ENCODE data around the gene GALNT18.

Gene GALNT18

DNA sequence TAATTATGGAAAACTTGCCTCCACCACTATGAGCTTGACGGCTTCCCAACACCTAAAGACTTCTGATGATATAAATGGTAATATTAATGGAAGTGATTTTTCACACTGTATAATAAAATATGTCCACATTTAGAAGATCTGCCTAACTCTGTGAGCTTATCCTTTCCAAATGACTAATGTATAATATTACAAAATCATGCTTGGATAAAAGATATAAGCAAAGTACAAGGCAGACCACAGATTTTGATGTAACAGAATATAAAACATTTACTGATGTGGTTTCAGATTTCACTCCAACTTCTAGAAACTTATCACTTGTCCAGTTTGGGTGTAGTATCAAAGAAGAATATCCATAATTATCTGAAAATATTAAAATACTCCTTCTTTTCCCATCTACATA is 36.9 kb downstream of the GALNT18 start:
- no peak for DNase-seq

DNA sequence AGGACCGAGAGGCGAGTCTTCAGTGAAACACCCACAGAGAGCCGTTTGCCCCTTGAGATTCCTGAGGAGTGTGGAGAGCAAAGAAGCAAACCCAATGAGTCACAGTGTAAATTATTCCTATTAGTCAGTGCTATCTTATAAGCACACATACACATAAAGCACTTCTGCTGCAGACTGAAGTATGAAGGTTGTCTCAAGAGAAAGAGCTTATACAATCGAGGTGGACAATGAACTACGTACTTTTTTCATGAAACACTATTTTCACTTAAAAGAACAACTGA is 37.3 kb downstream of the GALNT18 start:
- DNase-seq, result no peak

DNA sequence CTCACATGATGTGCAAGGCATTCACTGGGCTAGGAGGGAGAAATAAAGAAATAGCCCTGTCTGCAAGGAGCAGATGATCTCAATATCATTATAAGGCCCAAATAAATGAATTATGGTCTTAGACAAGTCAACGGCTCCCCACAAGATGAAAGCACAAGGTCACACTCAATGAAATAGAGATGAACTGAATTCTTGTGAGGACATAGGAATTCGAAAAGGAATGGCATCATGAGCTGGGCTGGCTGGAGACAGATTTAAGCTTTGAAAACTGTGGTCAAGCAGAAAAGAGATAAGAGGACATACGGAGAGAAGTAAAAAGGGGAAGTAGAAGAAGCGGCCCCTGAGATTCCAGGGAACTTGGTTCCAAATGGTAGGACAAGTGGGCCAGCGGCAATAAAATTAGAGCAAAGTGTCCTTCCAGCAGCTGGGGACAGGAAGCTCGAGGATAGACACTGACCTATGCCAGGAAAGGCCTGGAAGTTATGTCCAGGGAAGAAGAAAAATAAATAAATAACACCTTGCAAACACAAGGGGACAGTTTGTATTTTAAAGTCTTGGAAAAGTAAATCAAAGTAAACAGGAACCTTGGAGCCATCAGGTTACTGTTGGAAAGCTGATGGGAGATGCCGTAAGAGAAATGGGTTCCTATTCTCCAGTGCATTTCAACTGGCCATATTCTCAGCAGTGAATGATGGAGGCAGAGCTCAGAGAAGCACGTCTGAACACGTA is 37.8 kb downstream of the GALNT18 start:
- DNase-seq, result no peak

DNA sequence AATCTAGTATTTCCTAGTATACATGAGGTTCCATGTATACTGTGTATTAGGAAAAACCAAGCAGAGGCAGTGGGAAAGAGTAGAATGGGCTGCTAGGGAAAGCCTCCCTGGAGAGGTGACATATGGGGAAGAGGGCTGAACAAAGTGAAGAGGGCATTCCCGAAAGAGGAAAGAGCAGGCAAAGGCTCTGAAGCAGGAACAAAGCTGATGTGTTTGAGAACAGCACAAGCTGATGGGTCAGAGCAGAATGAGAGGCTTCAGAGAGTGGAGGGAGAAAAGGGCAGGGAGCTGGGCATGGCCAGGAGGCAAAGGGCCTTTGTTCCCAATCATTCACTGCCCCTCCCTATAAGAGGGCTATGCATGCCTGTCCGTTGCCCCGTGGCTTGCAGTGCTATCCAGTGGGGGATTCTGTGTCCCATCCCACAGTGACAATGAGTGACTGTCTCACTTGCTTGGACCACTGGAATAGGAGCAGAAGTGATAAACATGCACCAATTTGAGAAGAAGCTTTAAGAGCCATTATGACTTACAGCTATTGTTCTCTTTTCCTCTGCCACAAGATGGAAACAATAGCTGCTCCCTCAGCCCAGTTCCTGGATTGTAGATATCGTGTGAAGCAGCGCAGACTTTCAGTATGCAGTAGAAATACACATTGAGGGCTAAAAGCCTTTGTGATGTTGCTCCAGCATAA is 39.6 kb downstream of the GALNT18 start:
- no peak for DNase-seq

DNA sequence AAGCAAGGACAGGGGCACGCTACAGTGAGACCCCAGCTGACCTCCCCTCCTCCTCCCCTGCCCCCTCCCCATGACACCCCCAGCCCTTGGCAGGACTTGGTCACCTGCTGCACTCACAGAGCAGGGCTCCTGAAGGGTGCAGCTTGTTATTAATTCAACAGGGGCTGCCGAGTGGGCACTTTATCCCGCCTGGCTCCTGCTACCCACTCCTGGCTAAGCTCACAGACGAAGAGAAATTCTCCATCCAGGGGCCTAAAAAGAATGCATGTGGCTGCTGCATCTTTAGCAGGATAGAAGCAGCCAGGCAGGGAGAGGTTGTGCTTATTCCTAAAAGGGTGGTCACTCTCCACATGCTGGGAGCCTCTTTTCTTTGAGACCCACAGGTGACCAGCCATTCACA is 40.3 kb downstream of the GALNT18 start:
- no peak for DNase-seq

DNA sequence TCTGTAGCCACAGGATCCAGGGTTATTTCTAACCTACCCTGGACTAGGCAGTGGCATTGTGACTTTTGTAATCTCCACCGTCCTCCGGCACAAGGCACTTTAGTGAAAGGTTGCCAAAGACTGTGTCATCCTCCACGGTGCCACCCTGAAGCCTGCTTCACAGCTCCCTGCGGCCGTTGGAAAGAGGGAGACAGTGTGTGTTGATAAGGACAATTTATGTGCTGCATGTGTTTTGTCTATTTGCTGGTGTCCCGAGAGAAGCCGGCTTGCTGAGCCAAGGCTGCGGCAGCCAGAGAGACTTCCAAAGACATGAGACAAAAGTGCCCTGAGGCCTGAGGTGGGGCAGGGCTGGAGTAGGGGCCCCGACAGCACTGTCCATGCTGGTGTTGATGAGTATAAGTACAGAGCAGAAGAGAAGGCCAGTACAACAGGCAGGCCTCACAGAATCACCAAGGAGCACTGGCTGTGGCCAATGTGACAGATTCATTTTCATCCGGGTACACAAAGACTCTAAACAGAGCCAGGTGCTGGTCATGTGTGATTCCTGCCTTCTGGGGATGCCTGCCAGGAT is 40.9 kb downstream of the GALNT18 start:
- DNase-seq, result no peak

DNA sequence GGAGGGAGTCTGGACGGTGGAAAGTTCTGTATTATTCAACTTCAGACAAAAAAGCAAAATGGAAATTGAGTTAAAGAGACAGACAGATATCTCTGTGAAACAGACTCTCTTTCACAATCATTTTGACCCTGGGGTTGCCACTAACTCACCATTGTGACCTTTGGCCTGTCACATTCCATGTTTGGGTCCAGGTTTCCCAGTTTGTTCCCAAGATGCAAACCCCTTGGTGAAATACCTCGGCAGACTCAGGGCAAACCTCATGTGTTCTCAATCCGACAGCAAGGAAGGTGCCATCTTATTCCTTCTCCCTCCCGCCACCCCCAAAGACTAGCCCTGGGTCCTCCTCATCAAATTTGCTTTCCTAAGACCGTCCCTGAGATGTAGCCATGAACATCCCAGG is 41.8 kb downstream of the GALNT18 start:
- DNase-seq, result no peak

DNA sequence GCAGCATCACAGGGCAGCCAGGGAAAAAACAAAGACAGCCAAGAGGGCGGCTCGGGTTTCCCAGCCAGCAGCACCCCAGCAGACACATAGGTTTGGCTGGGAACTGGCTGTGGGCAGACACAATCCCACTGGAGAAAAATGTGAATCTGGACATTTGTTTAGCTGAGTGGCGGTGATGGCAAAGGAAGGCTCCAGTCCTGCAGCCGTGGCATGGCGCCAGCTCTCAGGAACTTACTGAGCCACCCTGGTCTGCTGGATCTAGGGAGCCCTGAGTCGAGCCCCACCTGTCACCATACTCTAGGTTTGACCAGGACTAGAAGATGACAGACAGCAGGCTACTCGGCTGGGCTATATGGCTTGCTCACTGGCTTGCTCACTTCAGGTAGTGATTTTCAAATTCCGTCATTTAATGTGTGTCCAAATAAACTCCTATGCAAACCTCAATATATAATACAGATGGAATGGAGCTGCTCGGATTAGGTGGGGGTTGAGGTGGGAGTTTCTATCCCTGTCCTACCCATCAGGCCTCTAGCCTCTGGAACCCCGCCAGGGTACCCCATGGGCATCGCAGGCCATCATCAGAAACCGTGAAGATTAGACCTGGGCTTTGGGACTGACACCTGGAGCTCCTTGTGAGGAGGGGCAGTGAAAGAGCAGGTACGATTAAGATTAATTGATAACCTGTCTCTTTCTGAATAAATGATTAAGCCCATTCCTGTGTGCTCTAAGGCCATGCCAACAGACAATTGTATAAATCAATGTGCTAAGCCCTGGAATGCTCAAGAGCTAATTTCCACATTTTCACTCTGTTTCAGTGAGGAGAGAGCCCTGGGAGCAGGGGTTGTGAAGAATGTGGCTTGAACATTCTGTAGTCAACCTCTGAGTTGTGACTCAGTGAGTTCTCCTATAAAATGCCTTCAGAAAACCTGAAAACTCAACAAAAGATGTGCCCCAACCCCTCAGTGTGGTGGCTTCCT is 42.5 kb downstream of the GALNT18 start:
- DNase-seq, result no peak

DNA sequence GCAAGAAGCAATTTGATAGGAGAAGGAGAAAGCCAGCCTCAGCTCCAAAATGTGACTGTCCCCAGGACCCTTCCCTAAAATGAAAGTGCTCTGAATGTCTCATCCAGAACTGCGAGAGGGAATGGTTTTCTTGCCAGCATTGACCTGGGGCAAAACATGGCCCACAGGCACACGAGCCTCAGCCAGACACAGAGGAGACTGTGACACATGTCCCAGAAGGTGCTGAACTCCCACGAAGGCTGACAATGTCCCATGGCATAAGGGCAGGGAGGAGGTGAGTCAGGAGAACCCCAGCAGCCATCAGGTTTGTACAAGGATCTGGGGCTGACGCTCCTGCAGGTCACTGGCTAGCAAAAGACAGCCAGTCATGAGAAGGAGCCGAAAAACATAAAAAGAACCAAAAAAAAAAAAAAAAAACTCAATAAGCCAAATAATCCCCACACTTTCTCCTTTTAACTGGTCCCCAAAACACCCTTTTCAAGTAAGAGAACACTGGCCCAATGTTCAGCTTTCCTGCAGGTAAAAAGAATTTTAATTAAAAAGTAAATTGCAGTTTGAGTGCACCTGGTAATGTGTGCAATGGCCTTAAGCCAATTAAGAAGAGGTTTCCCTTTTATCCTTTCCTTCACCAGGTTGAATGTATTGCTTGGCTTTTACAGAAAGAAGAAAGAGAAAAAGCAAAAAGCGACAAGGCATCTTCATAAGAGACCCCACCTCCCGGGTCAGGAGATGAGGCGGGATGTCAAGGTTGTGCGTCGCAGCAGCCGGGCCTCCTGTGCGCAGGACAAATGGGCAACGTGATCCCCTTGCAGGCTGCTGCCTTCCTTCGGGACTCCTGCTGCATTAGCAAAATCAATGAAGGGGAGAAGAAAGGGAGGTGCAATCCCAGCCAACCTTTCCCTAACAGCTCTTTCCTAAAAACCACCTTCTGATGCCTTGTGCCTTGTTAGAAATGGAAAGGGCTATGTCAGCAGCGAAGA is 43.6 kb downstream of the GALNT18 start:
- no peak for DNase-seq

DNA sequence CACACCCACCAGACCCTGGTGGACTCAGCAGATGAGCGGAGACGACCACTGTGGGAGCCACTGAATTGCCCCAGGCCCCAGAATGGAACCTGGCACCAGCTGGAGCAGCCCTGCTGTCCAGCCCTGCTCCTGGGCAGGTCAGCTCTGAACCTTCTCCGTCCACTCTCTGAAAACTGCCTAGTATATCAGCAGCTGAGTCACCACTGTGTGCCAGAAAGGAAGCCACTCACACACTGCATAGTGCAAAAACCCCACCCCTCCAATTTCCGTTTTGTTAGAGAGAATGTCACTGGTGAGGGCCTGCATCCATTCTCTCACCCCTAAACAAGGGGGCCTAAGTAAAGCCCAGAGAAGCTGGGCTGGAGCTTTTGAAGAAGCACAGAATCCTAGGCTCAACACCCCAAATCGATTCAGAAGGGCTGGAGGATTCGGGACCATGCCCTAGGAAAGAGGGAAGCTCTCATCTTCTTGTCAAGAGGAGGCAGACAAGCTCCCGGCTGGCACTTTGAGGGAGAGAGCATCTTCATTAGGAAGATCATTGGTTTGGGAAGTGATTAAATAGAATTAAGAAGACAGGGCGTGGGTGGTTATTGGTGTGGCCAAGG is 44.5 kb downstream of the GALNT18 start:
- no peak for DNase-seq

DNA sequence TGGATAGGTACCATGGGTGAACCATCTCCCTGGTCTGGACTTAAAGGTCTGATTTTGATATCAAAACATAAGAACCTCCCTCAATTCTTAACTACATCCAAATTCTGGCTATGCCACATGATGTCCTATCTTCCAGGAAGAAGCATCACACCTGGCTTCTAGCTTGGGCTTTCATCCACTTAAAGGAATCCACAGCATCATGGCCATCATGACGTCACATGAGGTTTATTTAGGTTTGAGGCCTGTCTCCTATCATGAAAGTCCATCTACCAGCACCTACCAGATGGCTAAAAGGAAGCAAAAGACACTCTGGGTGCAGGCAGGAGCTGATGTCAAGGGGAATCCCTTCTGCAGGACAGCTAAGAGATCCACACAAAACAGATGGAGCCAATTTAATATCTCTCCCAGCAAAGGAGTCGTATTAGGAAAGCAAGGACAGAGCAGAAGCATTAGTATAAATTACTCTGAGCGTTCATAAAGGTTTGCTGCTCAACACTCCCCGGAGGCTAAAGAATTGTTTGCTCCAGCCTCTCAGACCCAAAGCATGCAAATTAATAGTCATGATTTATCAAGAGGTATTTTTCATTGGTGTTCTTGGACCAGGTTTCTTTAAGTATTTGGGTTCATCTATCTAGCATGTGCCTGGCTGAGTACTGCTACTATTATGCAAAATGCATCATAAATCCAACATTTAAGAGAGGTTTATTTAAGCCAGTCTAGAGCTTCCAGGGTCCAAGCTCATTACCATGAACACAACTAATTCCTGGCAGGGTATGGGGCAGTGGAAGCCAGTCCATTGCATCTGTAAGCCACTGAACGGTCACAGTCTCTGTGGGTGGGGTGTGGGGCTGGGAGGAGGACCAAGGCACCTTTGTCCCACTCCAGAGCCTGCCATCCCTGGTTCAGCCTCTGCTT is 47.2 kb downstream of the GALNT18 start:
- no peak for DNase-seq

DNA sequence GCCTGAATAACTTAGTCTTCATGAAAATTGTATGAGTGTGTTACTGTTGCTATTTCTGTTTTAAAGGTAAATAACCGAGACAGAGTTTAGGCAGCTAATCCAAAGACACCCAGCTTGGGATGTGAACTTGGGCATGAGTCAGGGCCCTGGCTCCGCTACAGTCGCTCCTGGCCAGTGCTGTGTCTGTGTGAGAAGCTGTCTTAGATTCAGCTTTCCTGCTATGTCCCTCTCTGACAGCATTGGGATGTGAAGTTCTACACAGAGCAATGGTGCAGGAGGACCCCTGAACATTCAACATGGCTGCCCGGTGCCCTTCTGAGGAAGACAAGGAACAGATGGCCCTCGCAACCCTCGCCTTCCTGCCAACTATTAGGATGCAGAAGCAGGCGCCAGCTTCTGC is 49.4 kb downstream of the GALNT18 start:
- no peak for DNase-seq

DNA sequence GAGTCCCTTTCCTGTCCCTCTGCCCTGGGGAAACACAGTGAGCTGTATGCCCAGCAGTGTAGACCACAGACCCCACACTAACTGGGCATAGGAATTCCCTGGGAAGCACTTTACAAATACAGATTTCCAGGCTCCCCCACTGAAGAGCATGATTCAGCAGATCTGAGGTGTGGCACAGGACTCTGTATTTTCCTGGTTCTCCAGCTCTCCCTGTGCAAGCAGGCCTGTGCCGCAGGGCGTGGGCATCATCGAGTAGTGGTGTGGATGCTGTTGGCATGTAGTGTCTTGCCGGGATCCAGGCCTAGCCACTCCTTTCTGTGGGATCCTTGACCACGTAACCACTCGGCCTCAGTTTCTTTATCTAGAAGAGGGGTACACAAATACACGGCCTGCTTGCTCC is 49.9 kb downstream of the GALNT18 start:
- DNase-seq, result no peak

DNA sequence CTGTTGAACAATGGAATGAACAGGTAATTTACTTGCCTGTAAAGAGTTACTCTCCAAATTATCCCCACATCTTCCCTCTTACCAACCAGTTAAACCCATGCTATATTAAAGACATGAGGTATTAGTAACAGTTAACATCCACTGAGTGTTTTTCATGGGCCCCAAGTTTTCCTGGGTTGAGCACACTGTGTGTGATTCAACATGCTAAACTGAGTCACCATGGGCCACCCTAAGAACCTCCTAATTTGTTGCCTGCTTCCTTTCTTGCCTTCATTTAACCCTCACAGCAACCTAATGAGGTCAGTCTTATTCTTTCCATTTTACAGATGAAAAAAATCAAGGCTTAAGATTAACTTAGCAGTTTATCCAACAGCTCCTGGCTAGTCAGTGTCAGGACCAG is 51.0 kb downstream of the GALNT18 start:
- DNase-seq, result no peak

DNA sequence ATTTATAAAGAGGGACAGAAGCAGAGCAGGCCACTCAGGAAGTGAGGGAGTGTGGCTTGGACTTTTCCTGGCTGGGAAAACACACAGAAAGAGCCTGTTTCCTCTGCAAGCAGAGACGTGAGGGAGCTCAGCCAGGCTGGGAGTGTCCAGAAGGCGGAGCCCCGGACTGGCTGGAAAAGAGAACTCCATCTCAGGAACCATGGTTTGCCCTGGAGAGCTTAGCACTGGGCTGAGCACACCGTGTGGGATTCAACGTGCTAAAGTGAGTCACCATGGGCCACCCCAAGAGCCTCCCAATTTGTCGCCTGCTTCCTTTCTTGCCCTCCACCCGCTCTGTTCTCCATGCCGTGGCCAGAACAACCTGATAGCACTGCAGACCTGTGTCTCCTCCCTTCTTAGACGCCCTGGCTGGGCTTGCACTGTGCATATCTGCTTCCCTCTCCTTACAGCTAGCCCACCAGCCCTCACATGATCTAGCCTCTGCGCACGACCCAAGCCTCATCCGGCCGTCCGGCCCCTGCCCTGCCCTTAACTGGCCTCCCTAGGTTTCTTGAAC is 51.8 kb downstream of the GALNT18 start:
- DNase-seq, result no peak

DNA sequence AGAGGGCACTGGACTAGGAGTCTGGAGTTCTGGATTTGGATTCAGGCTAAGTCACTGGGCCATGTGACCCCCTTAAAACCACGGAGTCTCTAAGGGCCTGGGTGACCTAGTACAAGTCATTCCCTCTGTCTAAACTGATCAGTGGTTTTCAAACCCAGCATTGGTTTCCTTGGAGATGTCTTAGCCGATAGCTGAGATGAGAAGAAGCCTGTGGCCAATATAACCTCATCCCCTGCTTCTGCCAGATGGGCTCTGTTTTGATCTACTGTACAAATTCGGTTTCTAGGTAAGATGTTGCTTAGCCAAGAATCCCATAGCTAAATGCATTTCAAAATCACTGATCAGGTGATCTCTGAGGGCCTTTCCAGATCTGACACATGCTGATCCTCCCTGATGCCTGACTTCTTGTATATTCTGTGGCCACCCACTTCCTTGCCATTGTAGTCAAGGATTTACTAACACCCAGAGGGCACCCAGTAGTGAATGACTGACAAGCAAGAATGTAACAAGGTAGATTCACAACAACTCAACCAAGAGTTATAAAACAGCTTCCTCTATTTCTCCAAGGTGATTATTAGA is 53.1 kb downstream of the GALNT18 start:
- DNase-seq, result no peak

DNA sequence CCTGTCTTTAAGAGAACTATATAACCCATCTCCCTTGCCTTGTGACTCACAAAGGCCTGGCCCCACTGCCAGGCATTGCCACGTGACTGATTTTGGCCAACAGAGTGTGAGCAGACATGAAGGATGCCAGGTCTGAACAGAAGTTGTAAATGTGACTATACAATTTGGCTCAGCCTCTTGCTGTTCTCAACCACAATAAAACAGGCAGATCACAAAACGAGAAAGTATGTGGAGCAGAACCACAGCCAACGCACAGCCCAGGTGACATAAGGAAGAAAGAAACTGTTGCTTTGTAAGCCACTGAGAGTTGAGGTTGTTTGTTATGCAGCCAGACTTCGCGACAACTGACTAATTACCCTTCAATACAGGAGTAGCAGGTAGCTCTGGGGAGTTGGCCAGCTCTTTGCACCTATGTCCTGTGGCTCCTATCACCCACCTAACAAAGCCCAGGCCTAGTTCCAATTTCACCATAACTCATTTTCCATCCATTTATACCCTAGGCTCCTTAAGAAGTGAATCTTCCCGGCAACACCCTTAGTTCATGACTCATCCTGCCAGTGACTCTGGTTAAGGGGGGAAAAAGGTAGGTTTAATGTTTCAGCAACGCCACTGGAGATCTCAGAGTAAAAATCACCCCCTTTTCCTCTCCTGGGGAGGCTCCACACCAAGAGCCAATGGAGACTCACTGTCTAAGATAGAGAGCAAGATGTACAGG is 53.7 kb downstream of the GALNT18 start:
- no peak for DNase-seq

DNA sequence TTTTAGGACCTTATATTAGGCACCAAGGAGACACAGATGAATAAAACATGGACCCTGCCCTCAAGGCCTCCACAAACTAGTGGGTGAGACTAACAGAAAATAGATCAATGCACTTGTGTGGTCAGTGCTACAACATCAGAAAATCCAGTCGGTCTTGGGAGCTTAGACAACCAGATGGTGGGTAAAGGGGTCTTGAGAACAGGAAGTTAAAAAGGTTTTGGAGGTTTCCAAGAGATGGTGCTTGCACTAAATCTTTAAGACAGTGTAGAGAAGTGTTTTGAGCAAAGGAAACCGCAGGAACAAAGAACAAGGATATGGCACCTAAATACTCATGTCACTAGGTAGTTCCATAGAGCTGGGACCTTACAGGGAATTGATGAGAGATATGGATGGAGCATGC is 56.2 kb downstream of the GALNT18 start:
- no peak for DNase-seq
